Measurements from ENCODE around the gene KCNC2. TPM values are rescaled to one million over a fixed set of nuclear protein-coding genes. Genes with fewer than 3 reads are reported as not detected.

The KCNC2 gene
- total RNA-seq, 2 donors from 2014 or later: not detected

- H3K4me3 ChIP-seq: no peak overlapping the region
- H3K4me1 ChIP-seq: no peaks in the 10 kb centered on the region
- H3K36me3 ChIP-seq: no peaks in the 10 kb centered on the region
- H3K27me3 ChIP-seq: no peaks in the 10 kb centered on the region
- TF ChIP-seq, protein P1, sequence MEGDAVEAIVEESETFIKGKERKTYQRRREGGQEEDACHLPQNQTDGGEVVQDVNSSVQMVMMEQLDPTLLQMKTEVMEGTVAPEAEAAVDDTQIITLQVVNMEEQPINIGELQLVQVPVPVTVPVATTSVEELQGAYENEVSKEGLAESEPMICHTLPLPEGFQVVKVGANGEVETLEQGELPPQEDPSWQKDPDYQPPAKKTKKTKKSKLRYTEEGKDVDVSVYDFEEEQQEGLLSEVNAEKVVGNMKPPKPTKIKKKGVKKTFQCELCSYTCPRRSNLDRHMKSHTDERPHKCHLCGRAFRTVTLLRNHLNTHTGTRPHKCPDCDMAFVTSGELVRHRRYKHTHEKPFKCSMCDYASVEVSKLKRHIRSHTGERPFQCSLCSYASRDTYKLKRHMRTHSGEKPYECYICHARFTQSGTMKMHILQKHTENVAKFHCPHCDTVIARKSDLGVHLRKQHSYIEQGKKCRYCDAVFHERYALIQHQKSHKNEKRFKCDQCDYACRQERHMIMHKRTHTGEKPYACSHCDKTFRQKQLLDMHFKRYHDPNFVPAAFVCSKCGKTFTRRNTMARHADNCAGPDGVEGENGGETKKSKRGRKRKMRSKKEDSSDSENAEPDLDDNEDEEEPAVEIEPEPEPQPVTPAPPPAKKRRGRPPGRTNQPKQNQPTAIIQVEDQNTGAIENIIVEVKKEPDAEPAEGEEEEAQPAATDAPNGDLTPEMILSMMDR (IDR thresholded peaks at IDR 0.05): no peak
- H3K27ac ChIP-seq: no peak overlapping the region
- no peak for DNase-seq (ENCODE audit: low spot score)
- no peaks in the 10 kb centered on the region for H3K9me3 ChIP-seq
Measured at GRCh38 chr12:75161488-75161887, 48.2 kb downstream of the KCNC2 start.

DNA sequence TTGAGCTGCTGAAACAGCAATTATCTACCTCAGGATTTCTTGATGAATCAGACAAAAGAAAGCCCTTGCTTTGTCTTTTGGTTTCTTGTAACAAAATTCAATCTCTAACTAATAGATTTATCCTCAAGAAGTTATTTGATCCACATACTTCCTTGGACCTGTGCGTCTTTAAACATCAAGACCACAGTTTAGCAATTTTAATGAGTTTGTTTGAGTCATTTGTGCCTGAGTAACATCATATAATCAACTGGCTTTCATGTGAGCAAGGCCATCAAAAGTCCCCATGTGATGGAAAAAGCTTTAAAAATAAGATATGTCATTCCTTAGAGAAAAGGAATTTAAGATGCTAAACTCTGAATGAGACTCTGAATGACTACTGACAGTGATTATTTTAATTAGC lies 52.3 kb downstream of the KCNC2 start:
- Histone ChIP-seq H3K27ac (no peak overlapping the region), H3K9me3 (no peaks in the 10 kb centered on the region)

DNA sequence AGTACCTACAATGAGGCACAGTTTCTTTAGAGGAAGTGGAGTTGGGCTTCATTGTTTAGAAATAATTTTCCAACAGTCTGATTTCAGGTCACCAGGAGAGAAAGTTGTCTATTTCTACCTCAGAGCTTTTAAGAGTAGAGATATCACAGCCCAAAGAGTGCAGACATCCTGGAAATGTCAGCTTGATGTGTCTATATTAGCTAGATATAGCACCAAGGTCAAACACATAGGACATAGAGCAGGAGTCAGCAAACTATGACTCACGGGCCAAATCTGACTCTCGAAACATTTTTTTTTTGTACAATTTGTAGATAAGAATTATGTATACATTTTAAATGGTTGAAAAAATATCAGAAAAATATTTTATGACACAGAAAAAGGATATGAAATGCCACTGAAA lies 53.7 kb downstream of the KCNC2 start:
- no peak overlapping the region for H3K4me3 ChIP-seq
- H3K27ac ChIP-seq: no peak overlapping the region
- H3K27me3 ChIP-seq: no peaks in the 10 kb centered on the region
- H3K9me3 ChIP-seq: no peaks in the 10 kb centered on the region
- no peaks in the 10 kb centered on the region for H3K36me3 ChIP-seq
- TF ChIP-seq, protein P1 (IDR thresholded peaks at IDR 0.05): no peak
- H3K4me1 ChIP-seq: no peaks in the 10 kb centered on the region
- no peak for DNase-seq (ENCODE audit: low spot score)

More for the DNA sequence above, 52.3 kb downstream of the KCNC2 start:
- no peak for DNase-seq (ENCODE audit: low spot score)
- Histone ChIP-seq H3K27me3 (no peaks in the 10 kb centered on the region), H3K36me3 (no peaks in the 10 kb centered on the region), H3K4me3 (no peak overlapping the region), H3K4me1 (no peaks in the 10 kb centered on the region)
- TF ChIP-seq, protein P1 (IDR thresholded peaks at IDR 0.05): no peak

DNA sequence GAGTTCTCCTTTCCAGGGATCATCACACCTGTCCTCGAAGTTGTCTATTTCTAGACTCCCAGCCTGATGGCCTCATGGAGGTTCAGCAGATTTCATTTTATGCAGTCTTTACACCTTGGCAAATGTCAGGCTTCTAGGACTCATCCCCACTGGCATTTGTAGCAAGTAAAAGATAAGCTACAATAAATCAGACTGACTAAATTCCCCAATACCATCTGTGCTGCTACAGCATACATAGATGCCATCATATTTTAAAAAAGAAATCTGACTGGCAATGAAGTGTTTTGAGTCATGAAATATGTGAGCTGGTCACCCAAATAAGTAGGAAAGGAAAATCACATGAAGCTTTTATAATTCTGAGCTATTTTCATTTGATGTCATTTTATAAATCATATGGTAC lies 55.3 kb downstream of the KCNC2 start:
- no peaks in the 10 kb centered on the region for H3K27me3 ChIP-seq
- no peaks in the 10 kb centered on the region for H3K36me3 ChIP-seq
- DNase-seq (ENCODE audit: low spot score): no peak
- H3K9me3 ChIP-seq: no peaks in the 10 kb centered on the region
- no peaks in the 10 kb centered on the region for H3K4me1 ChIP-seq
- no peak overlapping the region for H3K4me3 ChIP-seq
- TF ChIP-seq, protein P1 (IDR thresholded peaks at IDR 0.05): no peak
- no peak overlapping the region for H3K27ac ChIP-seq

GRCh38 chr12:75139196-75139595 lies 70.4 kb downstream of the KCNC2 start:
- DNase-seq (ENCODE audit: low spot score): no peak

GRCh38 chr12:75137896-75138295 lies 71.7 kb downstream of the KCNC2 start:
- DNase-seq (ENCODE audit: low spot score): no peak
- Histone ChIP-seq H3K4me1 (no peaks in the 10 kb centered on the region), H3K36me3 (no peaks in the 10 kb centered on the region), H3K4me3 (no peak overlapping the region), H3K27me3 (no peaks in the 10 kb centered on the region), H3K27ac (no peak overlapping the region), H3K9me3 (no peaks in the 10 kb centered on the region)
- TF ChIP-seq, protein P1 (IDR thresholded peaks at IDR 0.05): no peak

More at GRCh38 chr12:75139196-75139595, 70.4 kb downstream of the KCNC2 start:
- no peaks in the 10 kb centered on the region for H3K4me1 ChIP-seq
- TF ChIP-seq, protein P1 (IDR thresholded peaks at IDR 0.05): no peak
- H3K4me3 ChIP-seq: no peak overlapping the region
- no peaks in the 10 kb centered on the region for H3K27me3 ChIP-seq
- no peak overlapping the region for H3K27ac ChIP-seq
- H3K36me3 ChIP-seq: no peaks in the 10 kb centered on the region
- no peaks in the 10 kb centered on the region for H3K9me3 ChIP-seq
